Neural progenitor cell (in vitro differentiated cells): ENCODE results near the gene CREG2.

Experiments used
- EZH2 ChIP-seq: fragments of 200-600 bp; sonication (generic); IDR thresholded peaks from 2 replicates; pipeline ENCODE4 v1.6.1; 2017; ENCODE audit warnings: antibody characterized with exemption, mild to moderate bottlenecking, moderate library complexity
- TF ChIP-seq, protein P1 (sequence below): fragments of 200-600 bp; sonication (generic); IDR thresholded peaks from 2 replicates; pipeline ENCODE4 v1.5.1; 2017; ENCODE audit warnings: antibody characterized with exemption, mild to moderate bottlenecking

DNA sequence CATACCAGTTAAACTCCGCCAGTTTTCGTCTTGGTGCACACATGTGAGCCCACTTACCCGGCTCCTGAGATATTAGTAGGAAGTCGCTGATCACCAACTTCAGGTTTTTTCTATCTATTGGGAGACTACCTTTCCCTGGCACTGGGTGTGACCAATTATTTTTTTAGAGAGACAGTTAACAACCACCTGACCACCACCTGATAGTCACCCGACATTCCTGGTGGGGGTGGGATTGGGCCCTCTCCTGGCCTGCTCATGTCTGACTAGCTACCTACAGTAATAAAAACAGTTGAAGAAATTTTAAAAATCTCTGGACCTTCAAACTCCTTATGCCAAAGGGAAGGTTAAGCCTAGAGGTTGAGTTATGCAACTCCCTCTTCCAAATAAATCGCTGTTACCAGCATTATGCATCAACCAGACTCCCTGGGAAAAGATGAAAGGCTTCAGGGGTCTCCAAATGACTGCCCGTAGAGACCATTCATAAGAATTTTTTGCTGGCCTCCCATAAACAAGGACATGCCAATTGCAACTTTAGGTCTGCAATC, 27.8 kb downstream of the CREG2 start:
- TF ChIP-seq, protein P1, sequence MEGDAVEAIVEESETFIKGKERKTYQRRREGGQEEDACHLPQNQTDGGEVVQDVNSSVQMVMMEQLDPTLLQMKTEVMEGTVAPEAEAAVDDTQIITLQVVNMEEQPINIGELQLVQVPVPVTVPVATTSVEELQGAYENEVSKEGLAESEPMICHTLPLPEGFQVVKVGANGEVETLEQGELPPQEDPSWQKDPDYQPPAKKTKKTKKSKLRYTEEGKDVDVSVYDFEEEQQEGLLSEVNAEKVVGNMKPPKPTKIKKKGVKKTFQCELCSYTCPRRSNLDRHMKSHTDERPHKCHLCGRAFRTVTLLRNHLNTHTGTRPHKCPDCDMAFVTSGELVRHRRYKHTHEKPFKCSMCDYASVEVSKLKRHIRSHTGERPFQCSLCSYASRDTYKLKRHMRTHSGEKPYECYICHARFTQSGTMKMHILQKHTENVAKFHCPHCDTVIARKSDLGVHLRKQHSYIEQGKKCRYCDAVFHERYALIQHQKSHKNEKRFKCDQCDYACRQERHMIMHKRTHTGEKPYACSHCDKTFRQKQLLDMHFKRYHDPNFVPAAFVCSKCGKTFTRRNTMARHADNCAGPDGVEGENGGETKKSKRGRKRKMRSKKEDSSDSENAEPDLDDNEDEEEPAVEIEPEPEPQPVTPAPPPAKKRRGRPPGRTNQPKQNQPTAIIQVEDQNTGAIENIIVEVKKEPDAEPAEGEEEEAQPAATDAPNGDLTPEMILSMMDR = no peak
- no peak for TF ChIP-seq EZH2
